ENCODE results near the gene RAB13.

Gene RAB13

GRCh38 chr1:153977250-153978240 is 8.6 kb downstream of the RAB13 start, which contains the start of gene JTB:
TSS of gene JTB (minus strand) at chr1:153977674. CDS start at chr1:153977252, 422 bp downstream.
- peak; percentile 86 for DNase-seq

GRCh38 chr1:153976819-153977249 is 9.3 kb downstream of the RAB13 start:
- DNase-seq = no peak

- DNase-seq = no peak
Observed at GRCh38 chr1:153973525-153973924, 12.6 kb downstream of the RAB13 start.

GRCh38 chr1:153973071-153973470 is 13.1 kb downstream of the RAB13 start:
- no peak for DNase-seq

GRCh38 chr1:153970346-153970745 is 15.8 kb downstream of the RAB13 start:
- DNase-seq = no peak

GRCh38 chr1:153968972-153969371 is 17.2 kb downstream of the RAB13 start:
- DNase-seq = no peak

- DNase-seq = no peak
Observed at GRCh38 chr1:153968408-153968807, 17.7 kb downstream of the RAB13 start.

- no peak for DNase-seq
Observed at GRCh38 chr1:153968000-153968363, 18.2 kb downstream of the RAB13 start.

GRCh38 chr1:153967107-153967999 is 18.8 kb downstream of the RAB13 start, which contains the start of gene CREB3L4:
TSS of gene CREB3L4 (plus strand) at chr1:153967902. CDS start at chr1:153968526, 624 bp downstream.
- DNase-seq = peak; percentile 76 to 78

- DNase-seq = no peak
Observed at GRCh38 chr1:153963850-153964331, 22.2 kb downstream of the RAB13 start.

GRCh38 chr1:153963030-153963849 is 22.9 kb downstream of the RAB13 start, which contains the start of gene SLC39A1:
TSS of gene SLC39A1 (minus strand) at chr1:153963537. CDS start at chr1:153962715, 822 bp downstream.
- DNase-seq = peak; percentile 96 to 98

GRCh38 chr1:153962088-153963029 is 23.8 kb downstream of the RAB13 start:
- DNase-seq = no peak

- DNase-seq = no peak
Observed at GRCh38 chr1:153961421-153961820, 24.7 kb downstream of the RAB13 start.

GRCh38 chr1:153960206-153960605 is 25.9 kb downstream of the RAB13 start:
- no peak for DNase-seq

- DNase-seq = no peak
Observed at GRCh38 chr1:153959454-153959853, 26.7 kb downstream of the RAB13 start.

GRCh38 chr1:153958961-153959260 is 27.2 kb downstream of the RAB13 start:
- no peak for DNase-seq

- peak; percentile 96 to 98 for DNase-seq
Observed at GRCh38 chr1:153958111-153958960, 27.8 kb downstream of the RAB13 start, which contains the start of gene CRTC2. TSS of gene CRTC2 (minus strand) at chr1:153958612. CDS start at chr1:153958497, 115 bp downstream.

- peak in 1 of 2 donors; percentile 34 for DNase-seq
Observed at GRCh38 chr1:153957744-153958110, 28.4 kb downstream of the RAB13 start.

GRCh38 chr1:153956997-153957715 is 29.0 kb downstream of the RAB13 start:
- no peak for DNase-seq
